Loucy (cell line): ENCODE measurements around the gene C2orf49.

Source experiments
- EZH2phosphoT487 ChIP-seq: fragments of 200-600 bp; IDR thresholded peaks from 2 replicates; pipeline ENCODE4 v1.6.1; 2018; ENCODE audit warnings: antibody characterized with exemption, mild to moderate bottlenecking, moderate library complexity, borderline replicate concordance
- TF ChIP-seq, protein P1 (sequence below): fragments of 200-600 bp; sonication (generic); conservative IDR thresholded peaks from 2 replicates; pipeline ENCODE4 v1.5.1; 2014; ENCODE audit warnings: mild to moderate bottlenecking, antibody characterized with exemption, low read length

DNA sequence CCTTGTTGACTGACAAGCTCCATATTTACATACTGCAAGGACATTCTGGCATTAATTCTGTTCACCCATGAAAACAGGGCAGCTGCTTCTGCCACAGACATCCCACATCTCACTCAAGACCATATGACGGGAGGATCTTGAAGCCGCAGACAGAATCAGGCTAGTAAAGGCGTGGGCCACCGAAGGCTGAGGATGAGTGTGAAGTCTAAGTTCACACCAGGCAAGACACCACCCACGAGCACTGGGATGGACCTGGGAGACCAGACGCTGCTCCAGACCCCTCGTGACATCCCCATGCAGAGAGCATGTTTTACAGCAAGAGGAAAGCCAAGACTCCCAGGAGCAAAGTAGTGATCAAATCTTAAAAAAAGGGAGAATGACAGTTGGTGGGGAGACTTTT, 58.4 kb downstream of the C2orf49 start:
- TF ChIP-seq, protein P1, sequence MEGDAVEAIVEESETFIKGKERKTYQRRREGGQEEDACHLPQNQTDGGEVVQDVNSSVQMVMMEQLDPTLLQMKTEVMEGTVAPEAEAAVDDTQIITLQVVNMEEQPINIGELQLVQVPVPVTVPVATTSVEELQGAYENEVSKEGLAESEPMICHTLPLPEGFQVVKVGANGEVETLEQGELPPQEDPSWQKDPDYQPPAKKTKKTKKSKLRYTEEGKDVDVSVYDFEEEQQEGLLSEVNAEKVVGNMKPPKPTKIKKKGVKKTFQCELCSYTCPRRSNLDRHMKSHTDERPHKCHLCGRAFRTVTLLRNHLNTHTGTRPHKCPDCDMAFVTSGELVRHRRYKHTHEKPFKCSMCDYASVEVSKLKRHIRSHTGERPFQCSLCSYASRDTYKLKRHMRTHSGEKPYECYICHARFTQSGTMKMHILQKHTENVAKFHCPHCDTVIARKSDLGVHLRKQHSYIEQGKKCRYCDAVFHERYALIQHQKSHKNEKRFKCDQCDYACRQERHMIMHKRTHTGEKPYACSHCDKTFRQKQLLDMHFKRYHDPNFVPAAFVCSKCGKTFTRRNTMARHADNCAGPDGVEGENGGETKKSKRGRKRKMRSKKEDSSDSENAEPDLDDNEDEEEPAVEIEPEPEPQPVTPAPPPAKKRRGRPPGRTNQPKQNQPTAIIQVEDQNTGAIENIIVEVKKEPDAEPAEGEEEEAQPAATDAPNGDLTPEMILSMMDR: no peak
- no peak for TF ChIP-seq EZH2phosphoT487
